Renal pelvis (tissue), 4 donors: ENCODE data around the gene YBX1. TPM values are rescaled to one million over a fixed set of nuclear protein-coding genes. Genes with fewer than 3 reads are reported as not detected.
A peak's percentile ranks its signal among the peaks of the same experiment; 100 is the strongest.
"Not testable (repeated sequence)": the region's sequence is repeated elsewhere in the genome, so short reads cannot be mapped to it uniquely, and the experiment has no call there.

ENCODE experiments used
- DNase-seq: peaks from one replicate; pipeline ENCODE4 v3.0.0-alpha.2; 2013
- polyA plus RNA-seq, 3 donors: library from polyadenylated mRNA; unstranded; fragments of 120-200 nt; gene quantifications; one replicate each; pipeline ENCODE4 v1.2.1, GENCODE V29; 2013; ENCODE audit not compliant: insufficient read length in 3 of 3

Gene YBX1
- polyA plus RNA-seq, 3 donors, result 628 to 660 (median 641) TPM

- DNase-seq, result not testable (repeated sequence)
These were observed 193 bp downstream of the YBX1 start for GRCh38 chr1:42682484-42682738.

DNA sequence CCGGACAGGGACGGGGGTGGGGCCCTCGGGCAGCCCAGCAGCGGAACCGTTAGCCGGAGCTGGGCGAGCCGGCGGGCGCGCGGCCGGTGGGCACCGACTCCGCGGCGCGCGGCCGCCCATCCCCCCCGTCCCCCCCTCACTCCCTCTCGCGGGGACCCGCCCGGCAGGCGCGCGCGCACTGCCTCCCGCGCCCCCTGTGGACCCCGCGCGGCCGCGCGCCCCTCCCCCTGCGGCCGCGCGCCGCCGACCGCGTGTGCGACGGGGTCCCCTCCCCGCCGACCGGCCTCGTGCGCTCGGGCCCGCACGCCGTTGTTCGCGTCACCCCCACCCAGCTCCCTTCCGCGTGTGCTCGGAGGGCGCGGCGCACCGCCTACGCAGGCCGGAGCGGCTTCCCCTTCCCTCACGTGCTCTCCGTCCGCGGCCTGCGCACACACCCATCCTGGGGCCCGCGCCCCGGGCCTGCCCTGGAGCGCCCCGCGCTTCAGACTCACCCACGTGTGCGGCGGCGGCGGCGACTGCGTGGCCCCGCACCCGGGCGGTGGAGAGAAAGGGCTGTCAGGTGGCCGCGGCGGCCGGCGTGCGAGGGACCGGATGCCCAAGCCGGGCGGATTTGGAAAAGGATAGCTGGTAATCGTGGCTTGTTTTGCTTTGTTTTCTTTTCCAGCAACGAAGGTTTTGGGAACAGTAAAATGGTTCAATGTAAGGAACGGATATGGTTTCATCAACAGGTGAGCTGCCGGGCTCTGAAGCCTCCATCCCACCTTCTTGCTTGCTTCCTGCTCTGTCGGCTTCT is 717 bp downstream of the YBX1 start:
- DNase-seq, result peak; percentile 56

DNA sequence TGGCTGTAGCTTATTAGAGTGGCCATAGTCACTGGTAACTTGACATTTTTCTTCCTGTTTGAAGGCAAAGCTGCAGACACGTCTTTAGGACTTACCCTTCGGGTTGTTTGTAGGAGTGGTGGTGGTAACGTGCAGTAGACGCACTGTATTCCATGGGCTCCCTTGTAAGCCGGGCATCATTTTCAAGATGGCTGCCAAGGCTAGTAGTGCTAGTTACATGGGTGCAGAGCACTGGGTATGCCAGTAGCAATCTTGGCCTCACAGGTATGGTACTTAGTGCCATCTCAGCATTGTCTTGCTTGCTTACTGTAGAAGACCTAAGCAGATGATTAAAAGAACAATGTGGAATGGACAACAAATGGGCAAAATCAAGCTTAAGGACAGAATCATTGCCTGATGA is 1.9 kb downstream of the YBX1 start:
- DNase-seq, result no peak

DNA sequence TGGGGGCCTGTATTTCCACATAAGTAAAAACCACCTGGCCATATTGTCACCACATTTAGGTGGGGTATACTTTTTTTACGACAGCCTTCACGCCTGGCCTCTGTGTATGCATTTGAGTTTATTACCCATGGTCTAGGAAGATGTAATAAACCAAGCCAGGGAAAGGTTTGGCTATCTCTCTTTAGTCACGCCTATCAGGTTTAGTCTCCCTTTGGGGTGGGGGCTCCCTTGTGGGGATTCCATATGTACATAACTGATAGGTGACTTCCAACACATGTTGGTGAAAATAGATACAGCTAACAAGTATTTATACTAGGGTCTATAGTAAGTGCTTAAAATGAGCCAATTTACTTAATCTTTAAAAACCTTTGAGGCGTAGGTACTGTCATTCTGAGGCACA is 4.2 kb downstream of the YBX1 start:
- DNase-seq, result no peak

- no peak for DNase-seq
These were observed 7.7 kb downstream of the YBX1 start for GRCh38 chr1:42689912-42690311.

- DNase-seq, result no peak
These were observed 8.4 kb downstream of the YBX1 start for GRCh38 chr1:42690477-42691156.

GRCh38 chr1:42691157-42691498 is 8.9 kb downstream of the YBX1 start:
- DNase-seq, result no peak

GRCh38 chr1:42692461-42692860 is 10.2 kb downstream of the YBX1 start:
- no peak for DNase-seq

- no peak for DNase-seq
These were observed 10.7 kb downstream of the YBX1 start for GRCh38 chr1:42692911-42693310.

GRCh38 chr1:42698081-42698813 is 16.0 kb downstream of the YBX1 start:
- no peak for DNase-seq

DNA sequence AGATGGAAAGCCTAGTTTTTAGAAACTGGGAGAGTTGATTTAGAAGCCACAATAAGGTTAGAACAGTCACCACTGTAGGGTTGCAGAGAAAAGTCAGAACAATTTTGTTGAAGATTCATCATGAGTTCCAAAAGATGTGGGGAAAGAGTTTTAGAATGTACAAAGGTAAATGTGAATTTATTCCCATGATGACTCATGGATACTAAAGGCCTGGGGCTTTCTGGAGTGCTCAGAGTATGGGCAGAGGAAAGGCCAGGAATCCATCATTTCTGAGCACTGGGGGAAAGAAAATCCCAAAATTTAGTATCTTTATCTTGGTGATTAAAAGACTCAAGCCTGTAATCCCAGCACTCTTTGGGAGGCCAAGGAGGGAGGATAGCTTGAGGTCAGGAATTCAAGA is 17.8 kb downstream of the YBX1 start:
- no peak for DNase-seq

DNA sequence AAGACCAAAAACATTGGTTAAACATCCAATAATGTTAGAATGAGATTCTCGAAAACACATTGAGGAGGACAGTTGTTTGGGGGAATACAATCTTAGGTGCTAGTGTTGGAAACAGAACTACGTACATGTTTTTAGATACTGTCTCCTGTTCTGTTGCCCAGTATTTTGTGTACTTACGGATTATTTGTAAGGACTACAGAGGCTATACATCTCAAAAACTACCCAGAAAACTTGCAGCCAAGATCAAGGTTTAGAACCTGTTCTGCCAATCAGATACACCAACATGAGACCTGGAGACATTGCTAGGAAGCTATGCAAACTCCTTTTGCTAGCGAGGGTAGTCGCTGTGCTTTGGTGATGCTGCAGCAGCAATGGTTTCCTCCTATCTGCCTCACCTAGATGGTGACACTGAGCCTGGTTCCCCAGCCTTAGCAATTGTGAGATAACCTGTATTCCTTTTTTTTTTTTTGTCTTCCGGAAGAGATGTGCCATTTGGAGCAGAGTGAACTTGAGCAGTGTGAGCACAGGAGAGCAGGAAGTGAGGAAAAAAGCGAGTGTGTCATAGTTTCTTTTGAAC is 21.8 kb downstream of the YBX1 start:
- DNase-seq, result no peak

DNA sequence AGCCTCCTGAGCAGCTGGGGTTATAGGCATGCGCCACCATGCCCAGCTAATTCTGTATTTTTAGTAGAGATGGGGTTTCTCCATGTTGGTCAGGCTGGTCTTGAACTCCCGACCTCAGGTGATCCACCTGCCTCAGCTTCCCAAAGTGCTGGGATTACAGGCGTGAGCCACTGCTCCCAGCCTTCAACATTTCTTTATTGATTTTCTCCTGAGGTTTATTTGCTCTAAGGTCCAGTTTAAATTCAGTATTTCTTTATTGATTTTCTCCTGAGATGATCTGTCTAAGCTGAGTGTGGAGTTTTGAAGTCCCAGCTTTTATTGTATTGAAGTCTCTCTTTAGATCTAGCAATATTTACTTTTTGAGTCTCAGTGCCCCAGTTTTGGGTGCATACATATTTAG is 30.6 kb downstream of the YBX1 start:
- DNase-seq, result not testable (repeated sequence)

DNA sequence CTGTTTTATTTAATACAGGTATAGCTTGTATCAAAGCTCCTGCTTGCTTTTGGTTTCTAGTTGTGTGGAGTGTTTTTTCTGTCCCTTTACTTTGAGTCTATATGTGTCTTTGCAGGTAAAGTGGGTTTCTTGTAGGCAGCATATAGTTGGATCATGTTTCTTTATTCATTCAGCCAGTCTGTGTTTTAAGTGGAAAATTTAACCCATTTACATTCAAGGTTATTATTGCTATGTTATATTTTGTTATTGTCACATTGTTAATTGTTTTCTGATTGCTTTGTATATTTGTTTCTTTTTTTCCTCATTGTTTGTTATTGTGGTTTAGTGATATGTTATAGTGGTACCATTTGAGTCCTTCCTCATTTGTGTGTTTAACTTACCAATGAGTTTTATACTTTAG is 31.1 kb downstream of the YBX1 start:
- DNase-seq, result no peak

DNA sequence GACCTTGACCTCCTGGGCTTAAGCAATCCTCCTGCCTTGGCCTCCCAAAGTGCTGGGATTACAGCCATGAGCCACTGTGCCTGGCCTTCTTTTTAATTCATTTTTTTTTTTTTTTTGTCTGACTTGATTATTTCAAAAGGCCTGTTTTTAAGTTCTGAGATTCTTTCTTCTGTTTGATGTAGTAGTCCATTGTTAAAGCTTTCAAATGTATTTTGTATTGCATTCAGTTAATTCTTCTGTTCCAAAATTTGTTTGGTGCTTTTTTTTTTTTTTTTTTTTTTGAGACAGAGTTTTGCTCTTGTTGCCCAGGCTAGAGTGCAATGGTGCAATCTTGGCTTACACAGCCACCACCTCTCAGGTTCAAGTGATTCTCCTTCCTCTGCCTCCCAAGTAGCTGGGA is 32.2 kb downstream of the YBX1 start:
- not testable (repeated sequence) for DNase-seq

DNA sequence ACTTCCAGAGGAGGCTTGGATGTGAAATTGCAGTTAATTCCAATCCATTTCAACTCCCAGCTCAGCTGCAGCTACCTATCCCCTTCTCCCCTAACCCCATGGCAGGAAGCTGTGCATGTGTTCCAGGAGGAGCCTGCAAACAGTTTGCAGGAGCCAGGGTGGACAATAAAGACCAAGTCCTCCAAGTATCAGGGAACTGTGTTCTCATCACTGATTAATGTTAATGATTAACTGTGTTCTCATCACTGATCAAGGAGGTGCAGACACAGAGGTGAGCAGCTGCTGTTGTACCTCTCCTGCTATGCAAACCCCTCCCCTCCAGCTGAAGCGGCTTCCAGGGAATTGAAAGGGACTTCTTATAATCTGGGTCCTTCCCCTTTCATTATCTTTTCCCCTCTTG is 38.6 kb downstream of the YBX1 start:
- peak; percentile 30 for DNase-seq

- DNase-seq, result no peak
These were observed 39.7 kb downstream of the YBX1 start for GRCh38 chr1:42721926-42722325.

- not testable (repeated sequence) for DNase-seq
These were observed 40.2 kb downstream of the YBX1 start for GRCh38 chr1:42722403-42722802.

DNA sequence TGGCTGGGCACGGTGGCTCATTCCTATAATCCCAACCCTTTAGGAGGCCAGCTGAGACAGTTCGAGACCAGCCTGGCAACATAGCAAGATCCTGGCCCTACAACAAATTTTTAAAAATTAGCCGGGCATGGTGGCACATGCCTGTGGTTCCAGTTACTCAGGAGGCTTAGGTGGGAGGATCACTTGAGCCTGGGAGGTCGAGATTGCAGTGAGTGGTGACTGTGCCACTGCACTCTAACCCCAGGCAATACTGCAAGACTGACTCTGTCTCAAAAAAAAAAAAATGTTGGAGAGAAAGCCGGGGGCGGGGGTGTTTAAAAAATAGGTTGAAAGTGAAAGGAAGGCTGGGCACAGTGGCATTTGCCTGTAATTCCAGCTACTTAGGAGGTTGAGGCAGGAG is 41.3 kb downstream of the YBX1 start:
- no peak for DNase-seq

- DNase-seq, result not testable (repeated sequence)
These were observed 43.6 kb downstream of the YBX1 start for GRCh38 chr1:42725820-42726219.

DNA sequence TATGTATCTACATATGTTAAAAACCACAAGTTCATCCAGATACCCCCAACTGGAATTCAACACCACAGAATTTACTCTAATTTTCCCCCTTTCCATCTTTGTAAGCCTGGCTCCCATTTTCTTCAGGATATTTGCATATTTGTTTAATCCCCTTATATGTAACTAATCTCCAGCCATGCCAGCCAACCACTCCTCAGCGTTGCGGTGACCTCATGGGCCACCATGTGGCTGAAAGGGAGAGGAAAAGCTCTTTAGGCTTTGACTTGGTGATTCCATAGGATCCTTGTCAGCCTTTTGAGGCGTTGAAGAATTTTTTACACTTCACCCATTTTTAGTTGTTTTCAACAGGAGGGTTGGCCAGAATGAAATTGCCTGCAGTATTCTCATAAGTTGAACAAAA is 47.8 kb downstream of the YBX1 start:
- DNase-seq, result no peak

- DNase-seq, result no peak
These were observed 48.8 kb downstream of the YBX1 start for GRCh38 chr1:42730988-42731387.

GRCh38 chr1:42731585-42731984 is 49.4 kb downstream of the YBX1 start:
- DNase-seq, result no peak
